LoVo (cell line): ENCODE results near the gene ZNF830.
"Not testable (repeated sequence)": the region's sequence is repeated elsewhere in the genome, so short reads cannot be mapped to it uniquely, and the experiment has no call there.

Experiments
- DNase-seq: peaks from one replicate; pipeline ENCODE4 v3.0.0-alpha.2; 2016; ENCODE audit warnings: low spot score

ZNF830 gene, protein sequence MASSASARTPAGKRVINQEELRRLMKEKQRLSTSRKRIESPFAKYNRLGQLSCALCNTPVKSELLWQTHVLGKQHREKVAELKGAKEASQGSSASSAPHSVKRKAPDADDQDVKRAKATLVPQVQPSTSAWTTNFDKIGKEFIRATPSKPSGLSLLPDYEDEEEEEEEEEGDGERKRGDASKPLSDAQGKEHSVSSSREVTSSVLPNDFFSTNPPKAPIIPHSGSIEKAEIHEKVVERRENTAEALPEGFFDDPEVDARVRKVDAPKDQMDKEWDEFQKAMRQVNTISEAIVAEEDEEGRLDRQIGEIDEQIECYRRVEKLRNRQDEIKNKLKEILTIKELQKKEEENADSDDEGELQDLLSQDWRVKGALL

DNA sequence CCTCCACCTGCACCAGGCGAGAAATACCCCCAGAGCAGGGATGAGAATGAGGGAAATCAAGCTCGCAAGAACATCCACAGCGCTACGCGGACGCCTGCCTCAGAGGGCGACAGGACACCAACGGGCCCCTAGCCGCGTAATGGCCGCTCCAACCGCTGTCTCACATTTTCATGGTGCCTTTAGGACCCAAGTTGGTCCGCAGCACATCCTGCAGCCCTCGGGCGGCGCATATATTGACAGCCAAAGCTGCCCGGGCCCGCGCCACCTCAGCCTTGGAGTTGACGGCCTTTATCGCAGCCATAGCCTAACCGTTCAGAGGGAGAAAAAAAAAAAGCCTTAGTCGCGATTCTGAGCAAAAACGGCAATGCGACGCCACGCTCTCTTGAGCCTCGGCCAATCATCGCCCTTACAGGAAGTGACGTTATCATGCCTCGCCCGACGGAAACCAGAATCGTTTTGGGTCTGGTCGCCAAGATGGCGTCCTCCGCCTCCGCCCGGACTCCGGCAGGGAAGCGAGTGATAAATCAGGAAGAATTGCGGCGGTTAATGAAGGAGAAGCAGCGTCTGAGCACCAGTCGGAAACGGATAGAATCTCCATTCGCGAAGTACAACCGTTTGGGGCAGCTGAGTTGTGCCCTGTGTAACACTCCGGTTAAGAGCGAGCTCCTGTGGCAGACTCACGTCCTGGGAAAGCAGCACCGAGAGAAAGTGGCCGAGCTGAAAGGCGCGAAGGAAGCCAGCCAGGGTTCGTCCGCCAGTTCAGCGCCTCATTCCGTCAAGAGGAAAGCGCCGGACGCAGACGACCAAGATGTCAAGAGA is at the start of gene ZNF830, which contains the start of gene CCT6B:
Gene ZNF830 (plus strand): TSS at position 448 of the 819 bp plus-strand sequence. CDS start 27 bp downstream, at position 475.
Gene CCT6B (minus strand): TSS at position 368 of the 819 bp plus-strand sequence. CDS start 67 bp downstream, at position 301.
- peak; percentile 94 for DNase-seq

DNA sequence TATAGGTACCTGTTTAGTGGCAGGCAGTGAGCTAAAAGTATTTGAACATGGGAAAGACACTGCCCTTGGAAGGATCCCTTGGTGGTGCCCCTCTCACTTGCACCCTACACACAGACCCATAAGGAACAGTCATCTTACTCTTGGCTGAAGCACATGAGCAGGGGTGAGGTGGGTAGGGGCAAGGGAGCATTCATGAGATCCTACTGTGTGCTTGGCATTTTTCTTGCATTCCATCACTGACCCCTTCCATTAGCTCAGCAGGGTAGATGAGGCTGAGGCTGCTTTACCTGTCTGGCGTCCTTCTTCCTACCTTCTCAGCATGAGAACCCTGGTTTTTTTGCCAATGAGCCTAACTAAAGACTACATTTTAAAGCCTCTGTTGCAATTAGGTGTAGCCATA is 48.3 kb upstream of the ZNF830 start:
- DNase-seq = no peak

DNA sequence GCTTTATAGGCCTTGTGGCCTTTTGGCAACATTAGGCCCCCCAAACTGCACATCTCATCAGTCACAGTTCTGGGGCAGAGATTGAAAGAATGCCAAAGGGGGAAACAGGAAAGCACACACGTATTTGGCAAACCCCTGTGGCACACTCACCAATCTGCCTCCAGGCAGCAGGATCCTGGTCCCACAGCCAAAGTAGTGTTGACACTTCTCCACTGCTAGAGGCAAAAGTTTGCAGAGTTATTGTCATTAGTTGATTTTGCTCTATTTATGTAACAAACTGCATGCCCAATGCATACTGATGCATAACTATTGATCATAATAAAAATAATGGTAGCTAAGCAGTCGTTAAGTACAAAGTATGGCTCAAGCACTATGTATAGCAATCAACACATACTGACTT is 45.2 kb upstream of the ZNF830 start:
- DNase-seq = no peak

DNA sequence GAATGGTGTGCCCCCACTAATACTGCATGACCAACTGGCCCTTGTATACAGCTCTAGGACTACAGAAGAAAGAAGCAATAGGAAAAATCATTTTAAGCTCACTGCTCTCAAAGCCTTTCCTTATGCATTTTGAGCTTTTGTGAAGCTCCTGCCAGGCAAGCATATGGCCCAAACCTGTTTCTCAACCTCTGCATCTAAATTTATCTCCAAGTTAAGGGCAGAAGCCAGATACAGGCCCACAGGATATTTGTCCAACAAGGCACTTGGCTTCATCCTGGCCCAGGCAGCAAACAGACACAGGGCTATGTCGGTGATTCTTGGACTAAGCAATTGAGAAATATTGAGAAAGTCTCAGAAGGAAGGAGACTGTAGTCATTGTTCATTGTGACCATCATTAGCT is 44.0 kb upstream of the ZNF830 start:
- DNase-seq = no peak

DNA sequence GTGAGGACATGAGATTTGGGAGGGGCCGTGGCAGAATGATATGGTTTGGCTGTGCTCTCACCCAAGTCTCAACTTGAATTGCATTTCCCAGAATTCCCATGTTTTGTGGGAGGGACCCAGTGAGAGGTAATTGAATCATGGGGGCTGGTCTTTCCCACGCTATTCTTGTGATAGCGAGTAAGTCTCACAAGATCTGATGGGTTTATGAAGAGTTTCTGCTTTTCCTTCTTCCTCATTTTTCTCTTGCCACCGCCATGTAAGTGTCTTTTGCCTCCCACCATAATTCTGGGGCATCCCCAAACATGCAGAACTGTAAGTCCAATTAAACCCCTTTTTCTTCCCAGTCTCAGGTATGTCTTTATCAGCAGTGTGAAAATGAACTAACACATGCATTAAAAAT is 40.7 kb upstream of the ZNF830 start:
- no peak for DNase-seq

DNA sequence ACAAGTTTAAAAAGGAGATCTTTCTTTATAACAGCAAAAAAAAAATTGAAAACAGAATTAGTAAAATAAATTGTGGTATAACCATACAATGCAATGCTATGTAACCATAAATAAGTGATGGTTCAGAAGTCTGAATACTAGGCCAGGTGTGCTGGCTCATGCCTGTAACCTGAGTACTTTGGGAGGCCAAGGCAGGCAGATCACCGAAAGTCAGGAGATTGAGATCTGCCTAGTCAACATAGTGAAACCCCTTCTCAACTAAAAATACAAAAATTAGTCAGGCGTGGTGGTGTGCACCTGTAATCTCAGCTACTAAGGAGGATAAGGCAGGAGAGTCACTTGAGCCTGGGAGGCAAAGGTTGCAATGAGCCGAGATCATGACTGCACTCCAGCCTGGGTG is 34.7 kb upstream of the ZNF830 start:
- DNase-seq = no peak

DNA sequence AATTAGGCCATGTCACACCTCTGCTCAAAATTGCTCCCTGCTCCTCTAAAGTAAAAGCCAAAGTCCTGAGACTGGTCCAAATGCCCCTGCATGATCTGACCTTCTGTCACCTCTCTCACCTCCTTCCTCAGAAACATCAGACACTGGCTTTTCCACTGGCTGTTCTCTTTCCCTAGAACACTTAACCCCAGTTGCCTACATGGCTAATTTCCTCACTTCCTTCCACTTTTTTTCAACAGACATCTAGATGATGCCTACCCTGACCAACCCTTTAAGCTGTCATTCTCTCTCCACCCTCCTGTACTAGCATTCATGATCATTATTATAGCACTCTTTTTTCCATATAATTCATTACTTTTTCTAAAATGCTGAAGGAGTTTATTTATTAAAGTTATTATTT is 31.1 kb upstream of the ZNF830 start:
- DNase-seq = no peak

DNA sequence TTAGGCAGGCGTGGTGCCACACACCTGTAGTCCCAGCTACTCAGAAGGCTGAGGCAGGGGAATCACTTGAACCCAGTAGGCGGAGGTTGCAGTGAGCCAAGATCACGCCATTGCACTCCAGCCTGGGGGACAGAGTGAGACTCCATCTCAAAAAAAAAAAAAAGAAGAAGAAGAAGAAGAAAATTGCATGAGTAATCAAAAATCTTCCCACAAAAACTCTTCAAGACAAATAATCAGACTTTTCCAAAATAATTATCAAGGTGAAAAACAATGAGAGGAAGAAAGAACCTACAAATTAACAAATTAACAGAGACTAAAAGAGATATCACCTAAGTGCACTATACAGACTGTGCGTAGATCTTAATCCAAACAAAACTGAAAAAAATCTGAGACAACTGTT is 10.6 kb upstream of the ZNF830 start:
- not testable (repeated sequence) for DNase-seq

DNA sequence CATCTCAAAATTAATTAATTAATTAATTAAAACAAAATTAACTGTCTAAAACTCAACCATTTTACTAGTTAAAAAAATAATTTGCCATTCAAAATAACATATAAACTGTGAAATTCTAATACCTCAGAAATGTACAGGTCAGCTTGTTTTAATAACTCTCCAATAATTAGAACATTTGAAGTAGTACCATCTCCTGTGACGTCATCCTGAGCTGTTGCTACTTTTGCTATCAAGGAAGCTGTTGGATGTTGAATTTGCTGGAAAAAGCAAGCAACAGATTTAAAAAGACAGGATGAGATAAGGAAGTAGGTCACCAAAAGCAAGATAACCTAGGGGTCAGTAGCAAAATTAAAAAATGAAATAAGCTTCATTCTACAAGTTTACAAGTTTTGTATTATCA is 2.9 kb upstream of the ZNF830 start:
- no peak for DNase-seq

DNA sequence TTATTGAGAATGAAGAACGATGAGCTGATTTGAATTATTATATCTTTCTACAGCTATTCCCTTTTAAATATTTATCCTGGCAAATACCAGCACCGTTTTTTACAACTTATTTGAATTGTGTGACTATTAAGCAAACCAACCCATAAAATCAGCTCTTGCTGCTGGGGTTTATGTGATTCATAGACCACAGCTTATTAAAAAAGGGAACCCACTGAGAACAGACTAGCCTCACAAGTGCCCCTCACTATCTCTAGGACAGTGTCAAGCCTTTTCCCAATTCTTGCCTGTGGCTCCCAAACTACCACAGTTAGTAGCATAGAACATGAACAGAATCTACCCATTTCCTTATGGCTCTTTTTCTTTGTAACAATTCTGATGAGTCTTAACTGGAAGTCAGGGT is 12.8 kb downstream of the ZNF830 start:
- DNase-seq = no peak

DNA sequence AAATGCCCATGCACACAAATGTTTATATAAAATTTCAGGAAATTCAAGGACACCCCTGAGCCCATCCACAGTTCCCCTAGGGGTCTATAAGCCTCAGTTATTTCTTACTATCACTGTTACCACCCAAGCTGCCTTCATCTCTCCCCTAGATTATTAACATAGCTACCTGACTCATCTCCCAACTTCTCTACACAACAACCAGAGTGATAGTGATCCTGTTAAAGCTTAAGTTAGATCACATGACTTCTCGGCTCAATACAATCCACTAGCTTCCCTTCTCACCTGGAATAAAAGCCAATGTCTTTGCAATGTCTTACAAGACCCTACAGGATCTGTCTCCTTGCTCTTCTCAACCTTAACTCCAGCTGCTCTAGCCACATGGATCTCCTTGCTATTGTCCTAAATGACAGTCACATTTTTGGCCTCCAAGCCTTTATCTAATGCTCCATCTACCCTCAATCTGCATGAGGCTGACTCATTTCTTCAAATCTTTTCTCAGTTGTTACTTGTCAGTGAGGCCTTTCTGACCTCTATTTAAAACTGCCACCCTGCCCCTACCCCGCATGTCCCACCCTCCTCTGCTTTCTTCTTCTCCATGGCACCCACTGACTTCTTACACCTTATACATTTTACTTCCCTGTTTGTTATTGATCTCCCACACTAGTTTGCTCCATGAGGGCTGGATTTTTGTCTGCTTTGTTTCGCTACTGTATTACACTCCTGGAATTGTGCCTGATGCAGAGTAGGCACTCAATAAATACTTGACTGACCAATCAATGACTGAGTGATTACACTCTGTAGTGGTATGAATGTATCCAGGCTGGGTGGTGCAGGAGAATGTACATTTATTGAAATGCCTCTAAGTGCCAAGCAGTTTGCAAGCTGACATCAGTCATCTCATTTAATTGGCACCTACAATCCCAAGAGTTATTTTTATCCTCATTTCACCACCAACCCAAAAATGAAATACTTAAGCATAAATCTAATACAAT is 13.8 kb downstream of the ZNF830 start:
- no peak for DNase-seq

DNA sequence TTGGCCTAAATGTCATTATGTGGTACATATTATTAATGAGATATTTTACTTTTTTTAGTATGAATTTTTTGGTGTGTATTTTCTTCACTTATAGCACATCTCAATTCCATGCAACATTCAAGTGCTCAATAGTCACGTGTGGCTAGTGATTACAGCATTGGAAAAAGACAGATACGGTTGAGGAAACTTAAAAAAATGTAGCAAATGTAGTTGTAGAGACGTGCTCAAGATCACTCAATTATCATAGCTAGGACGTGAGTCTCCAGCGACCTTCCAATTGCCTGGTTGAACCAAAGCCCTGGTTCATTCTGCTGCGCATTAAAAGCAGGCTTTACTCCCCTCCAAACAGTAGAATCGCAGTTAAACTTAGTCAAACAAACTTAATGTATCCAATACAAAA is 17.8 kb downstream of the ZNF830 start:
- no peak for DNase-seq

DNA sequence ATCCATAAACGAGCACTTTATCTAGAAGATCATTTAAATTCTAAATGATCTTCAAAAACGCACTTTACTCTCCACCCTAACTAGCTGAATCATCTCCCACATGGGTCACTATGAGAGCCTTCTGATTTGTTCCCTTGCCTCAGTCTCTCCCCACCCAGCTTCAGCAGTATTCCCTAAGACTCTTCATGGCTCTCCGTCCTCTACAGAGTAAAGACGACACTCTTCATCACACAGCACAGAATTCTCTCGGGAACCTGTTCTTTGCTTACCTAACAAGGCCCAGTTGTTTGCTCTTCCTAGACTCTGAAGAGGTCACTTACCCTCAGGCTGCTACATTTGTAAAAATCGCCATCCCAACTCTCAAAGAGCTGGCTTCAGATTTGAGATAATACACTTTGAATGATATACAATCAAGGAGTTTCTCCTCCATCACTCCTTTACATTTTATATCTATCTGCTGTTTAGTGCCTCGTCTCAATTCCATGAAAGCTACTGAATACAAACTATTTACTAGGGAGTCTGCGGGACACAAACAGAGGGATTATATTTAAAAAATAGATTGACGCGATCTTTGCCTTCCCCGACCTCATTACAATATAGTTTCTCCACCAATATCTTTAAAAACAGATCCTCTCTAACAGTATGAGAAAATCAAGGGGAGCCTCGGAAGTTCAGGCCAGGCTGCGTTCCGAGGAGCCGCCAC is 18.5 kb downstream of the ZNF830 start:
- peak; percentile 26 for DNase-seq

DNA sequence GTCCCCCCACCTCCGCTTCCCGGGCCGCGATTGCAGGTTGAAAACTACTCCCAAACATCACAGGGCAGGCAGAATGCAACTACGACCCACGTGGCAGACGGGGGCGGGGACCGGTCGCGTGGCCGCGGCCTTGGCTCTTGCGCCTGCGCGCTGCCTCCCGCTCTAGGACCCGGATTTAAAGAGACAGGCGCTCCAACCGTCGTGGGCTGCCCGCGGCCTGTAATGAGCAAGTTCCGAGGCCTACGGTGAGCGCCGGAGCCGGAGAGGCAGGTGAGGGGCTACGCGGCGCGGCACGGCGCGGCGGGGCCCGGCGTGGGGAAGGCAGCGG is 19.0 kb downstream of the ZNF830 start, which contains the start of gene LIG3:
Gene LIG3 (plus strand): TSS at position 160 of the 328 bp plus-strand sequence. CDS start 2,494 bp downstream, outside the sequence.
- peak; percentile 93 for DNase-seq

DNA sequence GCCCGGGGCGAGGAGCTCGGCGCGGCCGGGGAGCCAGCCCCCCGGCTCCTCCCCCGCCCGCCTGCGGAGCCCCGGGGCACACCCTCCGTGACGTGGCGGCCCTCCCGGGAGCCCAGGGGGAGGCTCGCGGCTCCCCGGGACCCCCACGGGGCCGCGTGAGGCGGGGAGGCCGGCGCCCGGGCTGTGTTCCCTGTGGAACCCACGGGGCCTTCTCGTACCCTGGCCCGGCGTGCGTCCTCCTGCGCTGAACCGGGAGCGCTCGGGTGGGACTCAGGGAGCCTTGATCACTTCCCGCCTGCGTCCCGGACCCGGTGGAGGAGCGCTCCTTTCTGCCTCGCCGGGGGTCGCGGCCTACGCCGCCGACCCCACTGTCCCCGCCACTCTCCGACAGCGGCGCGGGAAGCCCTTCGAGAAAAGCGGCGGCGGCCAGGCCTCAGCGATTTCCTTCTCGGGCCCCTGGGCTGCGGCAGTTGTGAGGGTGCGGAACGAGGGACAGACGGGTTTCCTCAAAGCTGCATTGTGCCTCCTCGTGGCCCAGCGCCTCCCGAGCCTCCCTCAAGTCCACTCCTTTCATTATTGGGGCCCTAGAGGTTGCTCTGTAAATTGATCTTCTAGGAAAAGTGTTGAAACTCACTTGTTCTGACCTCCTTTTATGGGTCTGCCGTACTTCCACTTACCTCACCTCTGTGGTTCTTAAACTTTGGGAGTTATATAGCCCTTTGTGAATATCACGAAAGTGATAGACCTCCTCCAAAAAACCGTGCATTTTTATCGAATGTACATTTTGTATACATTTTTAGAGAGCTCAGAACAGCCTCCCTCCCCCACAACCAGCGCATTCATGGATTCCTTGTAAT is 19.6 kb downstream of the ZNF830 start:
- DNase-seq = peak; percentile 68

DNA sequence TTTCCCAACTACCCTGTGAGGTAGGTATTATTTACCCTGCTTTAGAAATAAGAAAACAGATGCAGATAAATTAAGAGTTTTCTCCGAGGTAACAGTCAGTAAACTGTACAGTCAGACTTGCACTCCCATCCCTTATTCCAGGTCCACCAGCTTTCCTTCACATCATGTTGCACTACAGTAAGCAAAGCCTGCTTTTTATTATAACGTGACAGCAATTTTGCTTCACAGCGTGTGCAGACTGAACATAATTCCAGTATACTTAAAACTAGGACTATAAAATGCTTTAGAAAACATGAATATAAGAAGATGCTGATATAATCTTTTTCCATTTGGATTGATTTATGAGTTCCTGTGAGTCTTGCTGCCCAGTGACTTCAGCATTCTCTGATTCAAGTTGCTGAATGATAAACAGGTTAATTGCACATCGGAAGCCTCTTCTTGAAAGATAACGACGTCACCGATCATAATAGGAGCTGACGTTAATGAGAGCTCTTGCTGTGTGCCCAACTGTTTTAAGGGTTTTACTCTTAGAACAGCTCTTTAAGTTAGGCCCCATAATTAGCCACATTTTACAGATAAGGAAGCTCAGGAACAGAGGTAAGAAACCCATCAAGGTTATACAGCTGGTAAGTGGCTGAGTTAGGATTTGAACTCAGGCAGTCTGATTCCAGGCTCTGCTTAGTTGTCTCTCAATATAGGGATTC is 20.4 kb downstream of the ZNF830 start:
- DNase-seq = no peak

DNA sequence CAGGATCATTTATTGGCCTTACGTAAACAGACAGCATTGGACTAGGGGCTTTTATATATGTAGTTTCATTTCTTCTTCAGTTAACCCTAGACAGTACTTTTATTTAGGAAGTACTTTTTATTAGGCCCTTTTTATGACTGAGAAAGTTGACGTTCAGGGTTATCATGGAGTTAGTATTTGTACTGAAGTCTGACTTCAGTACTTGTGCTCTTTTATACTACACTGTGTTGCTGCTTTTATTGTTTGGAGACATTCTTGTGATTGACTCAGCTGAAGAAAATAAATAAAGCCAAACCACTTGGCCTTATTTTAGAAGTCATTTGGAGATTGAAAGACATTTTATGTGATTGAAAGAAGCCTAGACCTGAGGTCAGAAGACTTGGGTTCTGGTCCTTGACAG is 25.9 kb downstream of the ZNF830 start:
- DNase-seq = no peak

DNA sequence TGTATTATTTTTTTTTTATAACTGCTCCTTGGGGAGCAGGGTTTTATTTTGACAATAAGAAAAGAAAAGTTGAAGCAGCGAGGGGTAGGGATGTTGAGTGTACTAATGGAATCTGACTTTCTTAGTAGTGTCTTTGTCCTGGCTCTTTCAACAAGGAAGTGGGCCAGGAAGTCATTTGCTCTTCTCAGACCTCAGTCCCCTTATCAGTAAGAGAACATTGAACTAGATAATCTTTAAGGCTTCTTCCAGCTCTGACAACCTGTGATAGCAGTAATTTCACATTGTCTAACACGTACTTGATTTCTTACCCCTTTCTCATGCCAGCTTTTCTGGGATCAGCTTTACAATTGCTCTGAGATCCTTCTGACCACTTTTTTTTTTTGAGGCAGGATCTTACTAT is 27.3 kb downstream of the ZNF830 start:
- no peak for DNase-seq

DNA sequence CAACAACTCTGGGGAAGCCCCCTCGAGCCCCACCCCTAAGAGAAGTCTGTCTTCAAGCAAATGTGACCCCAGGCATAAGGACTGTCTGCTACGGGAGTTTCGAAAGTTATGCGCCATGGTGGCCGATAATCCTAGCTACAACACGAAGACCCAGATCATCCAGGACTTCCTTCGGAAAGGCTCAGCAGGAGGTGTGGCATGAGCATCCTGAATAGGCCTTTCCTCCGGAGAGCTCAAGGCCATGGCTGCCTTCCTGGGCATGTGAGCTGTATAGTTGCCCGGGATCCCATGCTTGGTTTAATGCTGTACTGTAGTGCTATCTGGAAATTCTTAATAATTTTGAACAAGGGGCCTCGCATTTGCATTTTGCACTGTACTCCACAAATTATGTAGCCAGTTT is 28.1 kb downstream of the ZNF830 start:
- DNase-seq = no peak

DNA sequence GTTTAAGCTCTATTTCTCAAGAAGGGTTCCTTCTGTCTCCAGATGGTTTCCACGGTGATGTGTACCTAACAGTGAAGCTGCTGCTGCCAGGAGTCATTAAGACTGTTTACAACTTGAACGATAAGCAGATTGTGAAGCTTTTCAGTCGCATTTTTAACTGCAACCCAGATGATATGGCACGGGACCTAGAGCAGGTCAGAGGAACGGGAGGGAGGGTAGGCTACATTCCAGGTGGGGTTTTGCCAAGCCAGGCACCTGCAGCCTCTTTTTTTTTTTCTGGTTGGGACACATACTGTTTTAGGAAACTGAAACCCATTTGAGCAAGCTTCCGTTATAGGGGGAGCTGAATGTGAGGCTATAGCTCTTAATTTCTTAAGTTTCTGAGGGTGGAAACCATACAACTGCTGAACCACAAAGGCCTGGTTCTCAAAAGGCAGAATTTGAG is 29.6 kb downstream of the ZNF830 start:
- DNase-seq = no peak
